HCEC 1CT (cell line): Measurements from ENCODE around the gene HCFC1R1.
"Not testable (repeated sequence)": the region's sequence is repeated elsewhere in the genome, so short reads cannot be mapped to it uniquely, and the experiment has no call there.

Experiments
- DNase-seq: peaks from one replicate; pipeline ENCODE4 v3.0.0-alpha.2; 2017

The HCFC1R1 gene

GRCh38 chr16:3023669-3024478 lies at the start of gene HCFC1R1, which contains the start of gene THOC6:
TSS of gene HCFC1R1 (minus strand) at chr16:3023942. CDS start at chr16:3023941, 1 bp downstream.
TSS of gene THOC6 (plus strand) at chr16:3024035. CDS start at chr16:3024327, 292 bp downstream.
- DNase-seq = peak; percentile 97

- no peak for DNase-seq
These were observed 49.7 kb upstream of the HCFC1R1 start for GRCh38 chr16:3073448-3073847.

- DNase-seq = not testable (repeated sequence)
These were observed 49.0 kb upstream of the HCFC1R1 start for GRCh38 chr16:3072576-3073263.

GRCh38 chr16:3072148-3072547 lies 48.4 kb upstream of the HCFC1R1 start:
- DNase-seq = not testable (repeated sequence)

GRCh38 chr16:3071655-3072054 lies 47.9 kb upstream of the HCFC1R1 start:
- DNase-seq = no peak

GRCh38 chr16:3070608-3071111 lies 46.9 kb upstream of the HCFC1R1 start:
- DNase-seq = no peak

GRCh38 chr16:3069146-3069545 lies 45.4 kb upstream of the HCFC1R1 start:
- not testable (repeated sequence) for DNase-seq

GRCh38 chr16:3068487-3068886 lies 44.7 kb upstream of the HCFC1R1 start:
- DNase-seq = no peak

GRCh38 chr16:3066440-3066748 lies 42.7 kb upstream of the HCFC1R1 start:
- no peak for DNase-seq

GRCh38 chr16:3065742-3066439 lies 42.1 kb upstream of the HCFC1R1 start:
- DNase-seq = no peak

GRCh38 chr16:3065069-3065741 lies 41.5 kb upstream of the HCFC1R1 start, which contains the start of gene IL32:
TSS of gene IL32 (plus strand) at chr16:3065640. CDS start at chr16:3065812, 172 bp downstream.
- peak; percentile 49 for DNase-seq

- DNase-seq = no peak
These were observed 40.1 kb upstream of the HCFC1R1 start for GRCh38 chr16:3063625-3064386.

- DNase-seq = no peak
These were observed 38.8 kb upstream of the HCFC1R1 start for GRCh38 chr16:3062553-3062952.

- no peak for DNase-seq
These were observed 36.8 kb upstream of the HCFC1R1 start for GRCh38 chr16:3060339-3061127.

GRCh38 chr16:3059723-3060242 lies 36.0 kb upstream of the HCFC1R1 start:
- DNase-seq = no peak

- peak; percentile 75 for DNase-seq
These were observed 35.4 kb upstream of the HCFC1R1 start for GRCh38 chr16:3059041-3059722.

GRCh38 chr16:3058139-3059030 lies 34.6 kb upstream of the HCFC1R1 start:
- peak; percentile 18 for DNase-seq

- no peak for DNase-seq
These were observed 33.7 kb upstream of the HCFC1R1 start for GRCh38 chr16:3057181-3058138.
